Epithelial cell of proximal tubule (primary cell): ENCODE results near the gene MRPL36. TPM values are rescaled to one million over a fixed set of nuclear protein-coding genes. Genes with fewer than 3 reads are reported as not detected.

Source experiments
- DNase-seq: peaks from one replicate; pipeline ENCODE4 v3.0.0-alpha.2; 2011; ENCODE audit warnings: low read depth
- H3K4me3 ChIP-seq: 2 replicates; pipeline ENCODE4 v1.5.1; 2011; ENCODE audit warnings: low read depth, mild to moderate bottlenecking, low read length
- CTCF ChIP-seq: conservative IDR thresholded peaks from 2 replicates; pipeline ENCODE4 v1.5.1; 2012; ENCODE audit warnings: low read depth, mild to moderate bottlenecking, low read length
- total RNA-seq: library from RNA; depleted of rRNA; stranded (reverse); fragments of >200 nt; gene quantifications from 2 replicates; pipeline ENCODE4 v1.2.3, GENCODE V29; 2015

The MRPL36 gene
- total RNA-seq, 1 donor from 2014 or later = 57.9 TPM

- no peak overlapping the region for H3K4me3 ChIP-seq
- no peak for TF ChIP-seq CTCF
- no peak for DNase-seq
These were observed 11.4 kb downstream of the MRPL36 start for GRCh38 chr5:1788200-1788599.

- no peak overlapping the region for H3K4me3 ChIP-seq
- no peak for TF ChIP-seq CTCF
- DNase-seq = no peak
These were observed 12.1 kb downstream of the MRPL36 start for GRCh38 chr5:1787472-1788047.

- no peak overlapping the region for H3K4me3 ChIP-seq
- DNase-seq = no peak
- TF ChIP-seq CTCF = no peak
These were observed 12.8 kb downstream of the MRPL36 start for GRCh38 chr5:1786621-1787471.

- H3K4me3 ChIP-seq = no peak overlapping the region
- DNase-seq = no peak
- no peak for TF ChIP-seq CTCF
These were observed 13.7 kb downstream of the MRPL36 start for GRCh38 chr5:1785984-1786383.

GRCh38 chr5:1785062-1785461 lies 14.6 kb downstream of the MRPL36 start:
- H3K4me3 ChIP-seq = no peak overlapping the region
- DNase-seq = no peak
- no peak for TF ChIP-seq CTCF

- H3K4me3 ChIP-seq = no peak overlapping the region
- no peak for TF ChIP-seq CTCF
- no peak for DNase-seq
These were observed 15.2 kb downstream of the MRPL36 start for GRCh38 chr5:1784197-1785050.
